Astrocyte (in vitro differentiated cells and primary cell): ENCODE data around the gene TMEM178B.

Experiments used
- EZH2 ChIP-seq: IDR thresholded peaks from 2 replicates; pipeline ENCODE4 v1.6.1; 2012; ENCODE audit warnings: mild to moderate bottlenecking, low read length, inconsistent platforms; ENCODE audit not compliant: insufficient read depth
- TF ChIP-seq, protein P1 (sequence below): IDR thresholded peaks from 2 replicates; pipeline ENCODE4 v1.5.1; 2011; ENCODE audit warnings: low read depth, mild to moderate bottlenecking, inconsistent platforms, low read length, moderate library complexity; ENCODE audit not compliant: insufficient read depth

DNA sequence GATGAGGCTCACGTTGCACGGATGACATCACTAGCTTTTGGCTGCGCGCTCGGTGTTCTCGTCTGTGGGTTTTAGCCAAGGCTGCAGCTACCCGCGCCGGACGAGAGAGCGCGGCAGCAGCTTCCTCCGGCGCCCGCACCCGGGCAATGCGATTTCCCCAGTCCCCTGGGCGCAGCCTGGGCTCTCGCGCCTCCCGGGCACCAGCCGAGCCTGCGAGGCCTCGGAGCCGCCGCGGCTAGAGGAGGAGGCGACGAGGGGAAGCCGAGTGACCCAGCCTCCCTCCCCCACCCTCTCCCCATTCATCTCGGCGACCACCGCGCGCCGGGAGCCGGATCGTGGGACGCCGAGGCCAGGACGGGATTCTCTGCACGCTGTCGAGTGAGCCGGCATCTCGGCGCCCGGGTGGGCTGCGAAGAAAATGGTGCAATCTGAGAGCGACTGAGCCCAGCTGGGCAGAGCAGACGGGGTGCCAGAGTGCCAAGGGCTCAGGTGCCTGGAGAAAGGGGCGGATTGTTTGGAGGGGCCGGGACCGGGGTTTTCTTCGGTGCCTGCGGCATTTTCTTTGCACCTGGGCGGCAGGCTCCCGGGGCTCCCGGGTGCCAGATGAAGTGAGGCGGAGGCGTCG lies 1.2 kb upstream of the TMEM178B start:
- TF ChIP-seq, protein P1, sequence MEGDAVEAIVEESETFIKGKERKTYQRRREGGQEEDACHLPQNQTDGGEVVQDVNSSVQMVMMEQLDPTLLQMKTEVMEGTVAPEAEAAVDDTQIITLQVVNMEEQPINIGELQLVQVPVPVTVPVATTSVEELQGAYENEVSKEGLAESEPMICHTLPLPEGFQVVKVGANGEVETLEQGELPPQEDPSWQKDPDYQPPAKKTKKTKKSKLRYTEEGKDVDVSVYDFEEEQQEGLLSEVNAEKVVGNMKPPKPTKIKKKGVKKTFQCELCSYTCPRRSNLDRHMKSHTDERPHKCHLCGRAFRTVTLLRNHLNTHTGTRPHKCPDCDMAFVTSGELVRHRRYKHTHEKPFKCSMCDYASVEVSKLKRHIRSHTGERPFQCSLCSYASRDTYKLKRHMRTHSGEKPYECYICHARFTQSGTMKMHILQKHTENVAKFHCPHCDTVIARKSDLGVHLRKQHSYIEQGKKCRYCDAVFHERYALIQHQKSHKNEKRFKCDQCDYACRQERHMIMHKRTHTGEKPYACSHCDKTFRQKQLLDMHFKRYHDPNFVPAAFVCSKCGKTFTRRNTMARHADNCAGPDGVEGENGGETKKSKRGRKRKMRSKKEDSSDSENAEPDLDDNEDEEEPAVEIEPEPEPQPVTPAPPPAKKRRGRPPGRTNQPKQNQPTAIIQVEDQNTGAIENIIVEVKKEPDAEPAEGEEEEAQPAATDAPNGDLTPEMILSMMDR = no peak
- peak; percentile 2 for TF ChIP-seq EZH2
